ENCODE data around the gene SBNO2.
"Not testable (repeated sequence)": the region's sequence is repeated elsewhere in the genome, so short reads cannot be mapped to it uniquely, and the experiment has no call there.

Gene SBNO2

GRCh38 chr19:1119475-1120217 is 54.4 kb downstream of the SBNO2 start:
- no peak overlapping the region for H3K4me3 ChIP-seq
- no peak for TF ChIP-seq CTCF (IDR thresholded peaks at IDR 0.05)
- DNase-seq (ENCODE audit: low spot score) = no peak
- H3K27ac ChIP-seq = no peak overlapping the region

DNA sequence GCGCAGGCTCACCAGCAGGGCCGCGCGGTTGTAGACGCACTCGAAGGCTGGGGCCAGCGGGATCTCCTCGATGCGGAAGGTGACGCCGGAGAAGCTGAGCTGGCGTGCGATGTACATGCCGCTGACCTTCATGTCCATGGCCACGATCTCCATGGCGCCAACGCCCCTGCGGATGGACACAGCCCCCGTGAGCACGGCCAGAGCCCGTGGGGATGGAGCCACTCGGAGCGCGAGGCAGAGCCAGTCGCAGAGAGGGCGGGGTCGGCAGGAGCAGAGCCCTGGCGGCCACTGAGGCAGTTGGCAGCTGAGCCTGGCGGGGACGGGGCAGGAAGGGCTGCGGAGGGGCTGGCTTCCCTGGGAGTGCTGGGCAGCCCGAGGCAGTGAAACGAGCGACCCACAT is 55.1 kb downstream of the SBNO2 start:
- DNase-seq (ENCODE audit: low spot score) = no peak
- no peak overlapping the region for H3K4me3 ChIP-seq
- TF ChIP-seq CTCF (IDR thresholded peaks at IDR 0.05) = no peak
- H3K27ac ChIP-seq = no peak overlapping the region

DNA sequence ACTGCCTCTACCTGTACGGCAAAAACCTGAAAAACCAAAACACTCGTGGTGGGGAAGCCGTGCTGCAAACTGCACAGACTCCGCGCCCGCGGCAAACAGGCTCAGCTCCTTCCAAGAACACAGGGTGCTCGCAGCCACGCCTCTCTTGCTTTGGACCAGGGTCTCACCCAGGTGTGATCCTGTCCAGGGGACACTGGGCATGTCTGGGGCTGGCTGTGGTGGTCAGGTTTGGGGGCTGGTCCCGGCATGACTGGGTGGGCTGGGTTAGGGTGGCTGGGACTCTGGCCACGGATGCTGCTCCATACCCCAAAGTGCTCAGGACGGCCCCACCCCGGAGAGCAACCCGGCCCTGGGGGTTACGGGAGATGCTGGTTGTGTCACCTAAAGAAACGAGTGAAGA is 56.4 kb downstream of the SBNO2 start:
- H3K4me3 ChIP-seq = no peak overlapping the region
- TF ChIP-seq CTCF (IDR thresholded peaks at IDR 0.05) = no peak
- no peak for DNase-seq (ENCODE audit: low spot score)
- no peak overlapping the region for H3K27ac ChIP-seq

DNA sequence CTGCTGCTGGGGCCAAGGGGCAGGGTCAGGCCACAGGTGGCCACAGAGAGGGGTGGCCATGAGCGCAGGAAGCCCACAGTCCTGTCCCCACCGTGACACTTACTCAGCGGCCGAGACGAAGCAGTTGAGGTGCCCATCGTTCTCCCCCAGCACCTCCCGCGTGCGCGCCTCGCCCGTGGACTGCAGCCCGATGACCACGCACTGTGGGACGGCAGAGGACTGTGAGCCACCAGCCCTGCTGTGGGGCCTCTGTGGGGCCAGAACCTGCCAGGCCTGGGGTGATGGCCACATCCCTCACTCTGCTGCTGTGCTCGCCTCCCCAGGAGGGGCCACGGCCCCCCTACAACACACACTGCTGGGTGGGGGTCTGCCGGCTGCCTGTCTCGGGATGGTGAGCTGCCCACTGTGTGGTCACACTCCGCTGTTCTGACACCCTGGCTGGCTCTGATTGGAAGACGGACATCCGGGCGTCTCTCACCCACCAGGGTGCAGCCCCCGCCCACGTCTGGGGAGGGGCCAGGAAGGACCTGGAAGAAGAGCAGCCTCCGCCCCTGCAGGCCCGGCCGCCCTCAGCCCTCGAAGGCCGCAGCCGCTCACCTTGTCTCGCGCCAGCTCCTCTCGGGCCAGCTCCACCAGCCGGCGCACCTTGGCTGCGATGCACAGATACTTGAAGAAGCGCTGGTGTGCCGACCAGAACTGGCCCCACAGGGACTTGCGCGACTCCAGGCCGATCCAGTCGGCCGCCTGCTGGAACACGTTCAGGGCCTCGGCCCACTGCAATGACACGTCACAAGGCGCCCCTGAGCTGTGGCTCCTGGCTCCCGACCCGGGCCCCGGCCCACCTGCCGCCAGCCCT is 57.1 kb downstream of the SBNO2 start:
- TF ChIP-seq CTCF (IDR thresholded peaks at IDR 0.05) = no peak
- Histone ChIP-seq H3K4me3 (no peak overlapping the region), H3K27ac (no peak overlapping the region)
- DNase-seq (ENCODE audit: low spot score) = no peak

GRCh38 chr19:1115646-1116420 is 58.2 kb downstream of the SBNO2 start:
- Histone ChIP-seq H3K27ac (no peak overlapping the region), H3K4me3 (no peak overlapping the region)
- no peak for TF ChIP-seq CTCF (IDR thresholded peaks at IDR 0.05)
- no peak for DNase-seq (ENCODE audit: low spot score)

DNA sequence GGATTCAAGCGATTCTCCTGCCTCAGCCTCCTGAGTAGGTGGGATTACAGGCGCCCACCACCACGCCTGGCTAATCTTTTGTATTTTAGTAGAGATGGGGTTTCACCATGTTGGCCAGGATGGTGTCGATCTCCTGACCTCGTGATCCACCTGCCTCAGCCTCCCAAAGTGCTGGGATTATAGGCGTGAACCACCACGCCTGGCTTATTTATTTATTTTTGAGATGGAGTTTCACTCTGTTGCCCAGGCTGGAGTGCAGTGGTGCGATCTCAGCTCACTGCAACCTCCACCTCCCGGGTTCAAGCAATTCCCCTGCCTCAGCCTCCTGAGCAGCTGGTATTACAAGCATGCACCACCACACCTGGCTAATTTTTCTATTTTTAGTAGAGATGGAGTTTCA is 59.3 kb downstream of the SBNO2 start:
- H3K27ac ChIP-seq; H3K4me3 ChIP-seq; DNase-seq (ENCODE audit: low spot score): not testable (repeated sequence)

DNA sequence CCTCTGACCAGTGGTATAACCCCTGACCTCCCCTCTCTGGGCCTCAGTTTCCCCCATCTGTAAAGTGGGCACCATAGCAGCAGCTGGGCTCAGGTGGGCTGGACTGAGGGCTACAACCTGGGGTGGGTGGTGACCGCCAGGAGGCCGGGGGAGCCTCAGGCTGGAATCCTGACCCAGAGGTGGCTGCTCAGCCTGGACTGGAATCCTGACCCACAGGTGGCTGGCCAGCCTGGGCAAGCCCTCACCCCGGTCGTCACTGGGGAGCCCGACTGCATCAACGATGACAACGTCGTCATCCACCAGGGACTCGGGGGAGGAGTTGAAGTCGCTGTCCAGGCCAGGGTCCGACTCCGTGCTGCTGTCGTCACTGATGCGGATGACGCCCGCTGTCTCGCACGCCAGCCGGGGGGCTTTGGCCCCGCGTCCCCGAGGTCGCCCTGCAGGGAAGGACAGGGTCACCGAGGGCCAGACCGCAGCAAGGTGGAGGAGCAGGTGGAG is 60.0 kb downstream of the SBNO2 start:
- no peak for DNase-seq (ENCODE audit: low spot score)
- H3K4me3 ChIP-seq = peak overlapping the region; percentile 52
- peak overlapping the region; percentile 56 to 77 for H3K27ac ChIP-seq
- no peak for TF ChIP-seq CTCF (IDR thresholded peaks at IDR 0.05)
